A549 (cell line): ENCODE data around the gene TIGD2.

Source experiments
- BHLHE40 ChIP-seq: IDR thresholded peaks from 2 replicates; pipeline ENCODE4 v1.6.1; 2012; ENCODE audit warnings: low read depth, low read length, inconsistent platforms
- CEBPB ChIP-seq, 2 experiments: fragments of >200 bp in 1 of 2; sonication (Bioruptor Twin) in 1 of 2; formaldehyde crosslinking in 1 of 2; IDR thresholded peaks; 2 replicates each; pipeline ENCODE4 v1.6.1; 2012 to 2016
- CHD4 ChIP-seq: fragments of 200-600 bp; sonication (generic); IDR thresholded peaks from 2 replicates; pipeline ENCODE4 v1.6.1; 2016; ENCODE audit warnings: antibody characterized with exemption, mild to moderate bottlenecking, borderline replicate concordance
- EP300 ChIP-seq, 2 experiments: fragments of >200 bp; sonication (Bioruptor Twin); formaldehyde crosslinking; IDR thresholded peaks; 2 replicates in 1 of 2; 3 replicates in 1 of 2; pipeline ENCODE4 v1.6.1; 2016 to 2017
- KDM1A ChIP-seq: fragments of 200-600 bp; sonication (generic); IDR thresholded peaks from 2 replicates; pipeline ENCODE4 v1.6.1; 2016; ENCODE audit warnings: low read depth, mild to moderate bottlenecking
- NR3C1 ChIP-seq: fragments of >200 bp; sonication (Bioruptor Twin); formaldehyde crosslinking; IDR thresholded peaks from 3 replicates; pipeline ENCODE4 v1.6.1; 2017
- POLR2A ChIP-seq: IDR thresholded peaks from 2 replicates; pipeline ENCODE4 v1.6.1; 2012; ENCODE audit warnings: mild to moderate bottlenecking, low read length
- RAD21 ChIP-seq, 2 experiments: fragments of >200 bp in 1 of 2; sonication (Bioruptor Twin) in 1 of 2; formaldehyde crosslinking in 1 of 2; IDR thresholded peaks in 1 of 2; conservative IDR thresholded peaks in 1 of 2; 2 replicates in 1 of 2; 3 replicates in 1 of 2; pipeline ENCODE4 v1.6.1; 2012 to 2018; ENCODE audit warnings: inconsistent platforms in 1 of 2
- RARB ChIP-seq: fragments of 250-450 bp; sonication (Bioruptor Pico); IDR thresholded peaks from 2 replicates; pipeline ENCODE4 v1.8.0; 2021; ENCODE audit warnings: mild to moderate bottlenecking, moderate library complexity
- SMC3 ChIP-seq: fragments of >200 bp; sonication (Bioruptor Twin); formaldehyde crosslinking; IDR thresholded peaks from 3 replicates; pipeline ENCODE4 v1.6.1; 2018; ENCODE audit warnings: inconsistent platforms
- ZSCAN20 ChIP-seq: fragments of 250-450 bp; sonication (Bioruptor Pico); IDR thresholded peaks from 2 replicates; pipeline ENCODE4 v1.8.0; 2022; ENCODE audit warnings: mild to moderate bottlenecking, moderate library complexity
- TF ChIP-seq, protein P1 (sequence below): fragments of >200 bp; sonication (Bioruptor Twin); formaldehyde crosslinking; IDR thresholded peaks from 3 replicates; pipeline ENCODE4 v1.5.1; 2016
- TF ChIP-seq, protein P2 (sequence below): IDR thresholded peaks from 2 replicates; pipeline ENCODE4 v1.6.1; 2012
- TF ChIP-seq, protein P3 (sequence below): fragments of >200 bp; sonication (Bioruptor Twin); formaldehyde crosslinking; IDR thresholded peaks from 3 replicates; pipeline ENCODE4 v1.6.1; 2016

DNA sequence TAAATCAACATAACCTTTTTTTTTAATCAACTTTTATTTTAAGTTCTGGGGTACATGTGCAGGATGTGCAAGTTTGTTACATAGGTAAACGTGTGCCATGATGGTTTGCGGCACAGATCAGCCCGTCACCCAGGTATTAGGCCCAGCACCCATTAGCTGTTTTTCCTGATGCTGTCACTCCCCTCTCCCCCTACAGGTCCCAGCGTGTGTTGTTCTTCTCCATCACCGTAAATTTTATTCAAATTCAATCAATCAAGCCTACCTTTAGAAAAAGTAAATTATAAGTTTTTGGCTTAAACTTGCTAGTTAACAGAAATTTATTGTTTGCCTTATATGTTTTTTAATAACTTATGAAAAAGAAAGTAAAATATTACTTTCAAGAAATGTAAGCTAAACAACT lies 25.9 kb downstream of the TIGD2 start:
- TF ChIP-seq EP300 (IDR thresholded peaks at IDR 0.05): no peak
- no peak for TF ChIP-seq BHLHE40
- TF ChIP-seq KDM1A: no peak
- TF ChIP-seq, protein P1, sequence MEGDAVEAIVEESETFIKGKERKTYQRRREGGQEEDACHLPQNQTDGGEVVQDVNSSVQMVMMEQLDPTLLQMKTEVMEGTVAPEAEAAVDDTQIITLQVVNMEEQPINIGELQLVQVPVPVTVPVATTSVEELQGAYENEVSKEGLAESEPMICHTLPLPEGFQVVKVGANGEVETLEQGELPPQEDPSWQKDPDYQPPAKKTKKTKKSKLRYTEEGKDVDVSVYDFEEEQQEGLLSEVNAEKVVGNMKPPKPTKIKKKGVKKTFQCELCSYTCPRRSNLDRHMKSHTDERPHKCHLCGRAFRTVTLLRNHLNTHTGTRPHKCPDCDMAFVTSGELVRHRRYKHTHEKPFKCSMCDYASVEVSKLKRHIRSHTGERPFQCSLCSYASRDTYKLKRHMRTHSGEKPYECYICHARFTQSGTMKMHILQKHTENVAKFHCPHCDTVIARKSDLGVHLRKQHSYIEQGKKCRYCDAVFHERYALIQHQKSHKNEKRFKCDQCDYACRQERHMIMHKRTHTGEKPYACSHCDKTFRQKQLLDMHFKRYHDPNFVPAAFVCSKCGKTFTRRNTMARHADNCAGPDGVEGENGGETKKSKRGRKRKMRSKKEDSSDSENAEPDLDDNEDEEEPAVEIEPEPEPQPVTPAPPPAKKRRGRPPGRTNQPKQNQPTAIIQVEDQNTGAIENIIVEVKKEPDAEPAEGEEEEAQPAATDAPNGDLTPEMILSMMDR: no peak
- TF ChIP-seq SMC3: no peak
- no peak for TF ChIP-seq NR3C1
- TF ChIP-seq ZSCAN20 (CRISPR knock-in tag): no peak
- TF ChIP-seq, protein P2, sequence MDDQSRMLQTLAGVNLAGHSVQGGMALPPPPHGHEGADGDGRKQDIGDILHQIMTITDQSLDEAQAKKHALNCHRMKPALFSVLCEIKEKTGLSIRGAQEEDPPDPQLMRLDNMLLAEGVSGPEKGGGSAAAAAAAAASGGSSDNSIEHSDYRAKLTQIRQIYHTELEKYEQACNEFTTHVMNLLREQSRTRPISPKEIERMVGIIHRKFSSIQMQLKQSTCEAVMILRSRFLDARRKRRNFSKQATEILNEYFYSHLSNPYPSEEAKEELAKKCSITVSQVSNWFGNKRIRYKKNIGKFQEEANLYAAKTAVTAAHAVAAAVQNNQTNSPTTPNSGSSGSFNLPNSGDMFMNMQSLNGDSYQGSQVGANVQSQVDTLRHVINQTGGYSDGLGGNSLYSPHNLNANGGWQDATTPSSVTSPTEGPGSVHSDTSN: no peak
- TF ChIP-seq, protein P3, sequence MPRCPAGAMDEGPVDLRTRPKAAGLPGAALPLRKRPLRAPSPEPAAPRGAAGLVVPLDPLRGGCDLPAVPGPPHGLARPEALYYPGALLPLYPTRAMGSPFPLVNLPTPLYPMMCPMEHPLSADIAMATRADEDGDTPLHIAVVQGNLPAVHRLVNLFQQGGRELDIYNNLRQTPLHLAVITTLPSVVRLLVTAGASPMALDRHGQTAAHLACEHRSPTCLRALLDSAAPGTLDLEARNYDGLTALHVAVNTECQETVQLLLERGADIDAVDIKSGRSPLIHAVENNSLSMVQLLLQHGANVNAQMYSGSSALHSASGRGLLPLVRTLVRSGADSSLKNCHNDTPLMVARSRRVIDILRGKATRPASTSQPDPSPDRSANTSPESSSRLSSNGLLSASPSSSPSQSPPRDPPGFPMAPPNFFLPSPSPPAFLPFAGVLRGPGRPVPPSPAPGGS: no peak
- TF ChIP-seq CHD4: no peak
- no peak for TF ChIP-seq RARB (CRISPR knock-in tag)
- no peak for TF ChIP-seq RAD21 (conservative IDR thresholded peaks at IDR 0.05 in 1 of 2, IDR thresholded peaks at IDR 0.05 in 1 of 2)
- TF ChIP-seq POLR2A: no peak
- TF ChIP-seq CEBPB (IDR thresholded peaks at IDR 0.05): no peak
